Measurements from ENCODE around the gene RPS5.
"Not testable (repeated sequence)": the region's sequence is repeated elsewhere in the genome, so short reads cannot be mapped to it uniquely, and the experiment has no call there.

RPS5 gene

DNA sequence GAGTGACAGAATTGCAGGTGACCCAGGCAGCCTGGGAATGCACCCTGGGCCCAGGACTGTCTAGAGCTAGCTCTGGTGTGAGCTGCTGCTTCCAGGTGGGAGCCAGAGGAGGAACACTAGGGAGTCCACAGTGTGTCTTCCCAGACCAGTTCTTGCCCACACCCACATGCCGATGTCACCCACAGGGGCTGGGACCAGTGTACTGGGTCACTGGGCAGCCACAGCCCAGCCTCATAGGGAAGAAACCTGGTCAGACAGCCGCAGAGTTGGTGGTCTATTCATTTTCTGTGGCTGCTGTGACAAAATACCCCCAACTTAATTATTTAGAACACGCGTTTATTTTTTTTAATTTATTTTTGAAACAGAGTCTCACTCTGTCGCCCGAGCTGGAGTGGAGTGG lies 11.5 kb downstream of the RPS5 start:
- CTCF ChIA-PET, result no interaction called here
- POLR2A ChIA-PET, result no interaction called here
- DNase-seq (ENCODE audit: extremely low spot score), result no peak
- TF ChIP-seq BHLHE40 (IDR thresholded peaks at IDR 0.05; ENCODE audit: borderline replicate concordance) (no peak), NFRKB (IDR thresholded peaks at IDR 0.05) (no peak), FOXK2 (IDR thresholded peaks at IDR 0.05) (no peak), HDGF (IDR thresholded peaks at IDR 0.05; ENCODE audit: borderline replicate concordance) (no peak), CTBP1 (IDR thresholded peaks at IDR 0.05; ENCODE audit: borderline replicate concordance) (no peak), L3MBTL2 (conservative IDR thresholded peaks at IDR 0.05) (no peak), ELF4 (IDR thresholded peaks at IDR 0.05) (no peak), LEF1 (IDR thresholded peaks at IDR 0.05; ENCODE audit: borderline replicate concordance) (no peak), ARNT (IDR thresholded peaks at IDR 0.05) (no peak), SUZ12 (IDR thresholded peaks at IDR 0.05) (no peak), FOXM1 (IDR thresholded peaks at IDR 0.05; ENCODE audit: borderline replicate concordance) (no peak), TARDBP (IDR thresholded peaks at IDR 0.05) (no peak), SP1 (IDR thresholded peaks at IDR 0.05) (no peak), ZNF384 (IDR thresholded peaks at IDR 0.05) (no peak)
- TF ChIP-seq, protein P1, sequence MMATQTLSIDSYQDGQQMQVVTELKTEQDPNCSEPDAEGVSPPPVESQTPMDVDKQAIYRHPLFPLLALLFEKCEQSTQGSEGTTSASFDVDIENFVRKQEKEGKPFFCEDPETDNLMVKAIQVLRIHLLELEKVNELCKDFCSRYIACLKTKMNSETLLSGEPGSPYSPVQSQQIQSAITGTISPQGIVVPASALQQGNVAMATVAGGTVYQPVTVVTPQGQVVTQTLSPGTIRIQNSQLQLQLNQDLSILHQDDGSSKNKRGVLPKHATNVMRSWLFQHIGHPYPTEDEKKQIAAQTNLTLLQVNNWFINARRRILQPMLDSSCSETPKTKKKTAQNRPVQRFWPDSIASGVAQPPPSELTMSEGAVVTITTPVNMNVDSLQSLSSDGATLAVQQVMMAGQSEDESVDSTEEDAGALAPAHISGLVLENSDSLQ (IDR thresholded peaks at IDR 0.05), result no peak

DNA sequence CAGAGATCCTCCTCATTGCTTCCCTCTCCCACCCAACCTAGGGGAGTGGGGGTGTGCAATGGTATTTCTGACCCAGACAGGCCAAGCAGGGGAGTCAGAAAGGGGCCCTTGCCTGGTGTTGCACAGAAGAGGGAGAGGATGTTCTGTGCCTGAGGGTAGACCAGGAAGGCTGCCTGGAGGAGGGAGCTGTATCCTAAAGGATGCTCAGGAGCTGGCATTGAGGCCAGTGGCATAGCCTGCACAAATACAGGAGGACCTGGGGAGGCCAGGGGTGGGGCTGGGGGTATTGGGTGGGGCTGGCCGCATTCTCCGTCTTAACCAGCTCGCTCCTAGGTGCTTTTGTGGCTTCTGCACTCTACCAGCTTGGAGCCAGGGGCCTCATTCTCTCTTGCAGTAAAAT lies 12.8 kb downstream of the RPS5 start:
- ChIA-PET CTCF (no interaction called here), POLR2A (no interaction called here)
- TF ChIP-seq, protein P1 (IDR thresholded peaks at IDR 0.05), result no peak
- DNase-seq (ENCODE audit: extremely low spot score), result no peak

DNA sequence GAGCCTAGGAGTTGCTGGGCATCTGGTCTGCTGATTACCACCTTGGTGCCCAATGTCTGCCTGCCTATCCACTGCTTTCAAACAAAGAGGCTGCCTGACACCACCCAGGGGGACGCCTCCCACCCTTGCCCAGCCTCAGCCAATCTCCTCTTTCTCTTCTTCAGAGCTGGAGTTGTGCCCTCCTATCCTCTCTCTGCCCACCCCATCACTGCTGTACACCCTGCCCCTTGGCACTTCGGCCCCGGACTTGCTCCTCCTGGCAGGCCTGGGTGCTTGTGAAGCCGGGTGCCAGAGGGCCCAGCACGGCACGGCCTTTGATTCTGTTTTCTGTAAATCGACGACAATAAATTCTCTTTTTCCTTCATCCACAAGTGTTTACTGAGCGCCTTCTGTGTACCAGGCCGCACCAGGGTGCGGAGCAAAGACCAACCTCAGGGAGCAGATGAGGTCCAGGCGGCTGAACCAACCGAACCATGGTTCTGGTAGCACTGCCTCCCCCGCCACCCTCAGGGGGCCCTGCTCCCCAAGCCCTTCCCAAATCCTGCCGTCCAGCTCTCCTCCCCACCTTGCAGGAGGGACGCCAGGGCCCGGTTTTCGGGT lies 13.3 kb downstream of the RPS5 start:
- no peak for DNase-seq (ENCODE audit: extremely low spot score)
- TF ChIP-seq NFRKB (IDR thresholded peaks at IDR 0.05) (no peak), ARNT (IDR thresholded peaks at IDR 0.05) (no peak), ZNF384 (IDR thresholded peaks at IDR 0.05) (no peak), FOXA1 (IDR thresholded peaks at IDR 0.05) (no peak), FOXK2 (IDR thresholded peaks at IDR 0.05) (no peak), CTBP1 (IDR thresholded peaks at IDR 0.05; ENCODE audit: borderline replicate concordance) (no peak), L3MBTL2 (conservative IDR thresholded peaks at IDR 0.05) (no peak), SUZ12 (IDR thresholded peaks at IDR 0.05) (no peak), ELF4 (IDR thresholded peaks at IDR 0.05) (no peak), FOXM1 (IDR thresholded peaks at IDR 0.05; ENCODE audit: borderline replicate concordance) (no peak)
- TF ChIP-seq, protein P1 (IDR thresholded peaks at IDR 0.05), result no peak
- POLR2A ChIA-PET, result no interaction called here
- CTCF ChIA-PET, result no interaction called here

DNA sequence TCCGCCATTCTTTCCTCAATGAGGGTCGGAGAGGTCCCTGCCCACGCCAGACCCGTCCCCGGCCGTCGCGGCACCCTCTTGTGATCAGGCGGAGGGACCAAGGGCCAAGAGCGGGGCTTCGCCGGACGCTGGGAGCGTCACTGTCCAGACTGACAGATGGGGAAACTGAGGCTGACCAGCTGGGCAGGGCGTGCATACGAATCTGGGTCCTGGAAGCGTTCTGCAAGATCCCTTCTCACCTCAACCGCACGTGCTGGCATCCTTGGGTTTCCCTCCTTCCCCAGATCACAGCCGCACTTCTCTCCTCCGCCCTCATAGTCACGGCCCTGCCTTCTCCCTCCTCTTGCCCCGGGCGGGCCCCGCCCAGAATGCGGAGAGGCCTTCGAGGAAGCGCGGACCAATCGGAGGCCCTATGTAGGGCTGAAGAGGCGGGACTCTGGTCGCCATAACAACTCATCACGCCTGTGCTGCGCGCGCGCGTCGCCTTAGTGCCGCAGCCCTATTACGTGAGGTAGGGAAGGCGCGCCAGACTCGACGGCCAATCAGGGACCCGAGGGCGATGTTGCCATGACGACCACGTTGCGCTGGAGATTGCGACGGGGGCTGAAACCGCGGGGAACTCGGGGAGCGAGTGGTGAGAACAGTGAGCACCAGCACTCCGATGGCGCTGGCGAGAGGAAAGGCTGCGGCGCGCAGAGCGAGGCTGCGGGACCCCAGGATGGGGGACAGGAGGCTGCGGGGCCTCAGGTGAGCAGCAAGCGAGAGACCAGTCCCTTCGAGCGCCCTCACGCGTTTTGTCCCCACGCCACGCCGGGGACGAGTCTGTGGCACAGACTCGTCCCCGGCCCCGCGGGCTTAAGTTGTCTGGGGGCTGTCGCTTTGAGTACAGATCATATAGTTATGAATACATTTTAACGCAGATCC lies 14.1 kb downstream of the RPS5 start:
- CTCF ChIA-PET, result no interaction called here
- POLR2A ChIA-PET, result no interaction called here
- peak; percentile 96 for DNase-seq (ENCODE audit: extremely low spot score)
- TF ChIP-seq FOXA1 (IDR thresholded peaks at IDR 0.05), result no peak
- TF ChIP-seq LEF1 (IDR thresholded peaks at IDR 0.05; ENCODE audit: borderline replicate concordance), result 0 out of 2 replicates have a peak, but pooled peaks have one; percentile 11
- TF ChIP-seq, protein P1 (IDR thresholded peaks at IDR 0.05), result 0 out of 2 replicates have a peak, but pooled peaks have one; percentile 47
- TF ChIP-seq L3MBTL2 (conservative IDR thresholded peaks at IDR 0.05), result peak; percentile 96

DNA sequence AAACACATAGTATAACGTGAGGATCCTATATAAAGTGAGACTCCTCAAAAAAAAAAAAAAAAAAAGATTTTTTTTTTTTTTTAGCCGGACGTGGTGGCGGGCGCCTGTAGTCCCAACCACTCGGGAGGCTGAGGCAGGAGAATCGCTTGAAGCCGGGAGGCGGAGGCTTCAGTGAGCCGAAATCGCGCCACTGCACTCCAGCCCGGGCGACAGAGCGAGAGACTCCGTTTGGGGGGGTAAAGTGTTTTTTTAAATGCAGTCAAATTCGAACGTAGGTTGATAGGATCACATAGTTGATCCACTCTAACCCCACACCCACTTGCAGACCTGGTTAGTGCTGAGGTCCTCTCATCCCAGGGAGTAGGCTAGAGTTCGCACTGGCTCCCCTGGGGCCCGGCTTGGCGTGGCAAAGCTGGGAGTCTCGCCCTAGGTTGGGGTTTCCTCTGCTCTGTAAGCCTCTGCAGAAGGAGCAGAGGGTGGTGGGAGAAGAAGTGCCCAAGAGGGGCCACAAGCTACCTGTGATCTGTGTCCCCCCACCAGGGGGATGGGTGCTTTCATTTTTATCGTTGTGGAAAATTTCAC lies 14.9 kb downstream of the RPS5 start:
- TF ChIP-seq TARDBP (IDR thresholded peaks at IDR 0.05), result no peak
- TF ChIP-seq FOXA1 (IDR thresholded peaks at IDR 0.05), result no peak
- TF ChIP-seq SP1 (IDR thresholded peaks at IDR 0.05), result no peak
- ChIA-PET POLR2A (no interaction called here), CTCF (no interaction called here)
- DNase-seq (ENCODE audit: extremely low spot score), result no peak

DNA sequence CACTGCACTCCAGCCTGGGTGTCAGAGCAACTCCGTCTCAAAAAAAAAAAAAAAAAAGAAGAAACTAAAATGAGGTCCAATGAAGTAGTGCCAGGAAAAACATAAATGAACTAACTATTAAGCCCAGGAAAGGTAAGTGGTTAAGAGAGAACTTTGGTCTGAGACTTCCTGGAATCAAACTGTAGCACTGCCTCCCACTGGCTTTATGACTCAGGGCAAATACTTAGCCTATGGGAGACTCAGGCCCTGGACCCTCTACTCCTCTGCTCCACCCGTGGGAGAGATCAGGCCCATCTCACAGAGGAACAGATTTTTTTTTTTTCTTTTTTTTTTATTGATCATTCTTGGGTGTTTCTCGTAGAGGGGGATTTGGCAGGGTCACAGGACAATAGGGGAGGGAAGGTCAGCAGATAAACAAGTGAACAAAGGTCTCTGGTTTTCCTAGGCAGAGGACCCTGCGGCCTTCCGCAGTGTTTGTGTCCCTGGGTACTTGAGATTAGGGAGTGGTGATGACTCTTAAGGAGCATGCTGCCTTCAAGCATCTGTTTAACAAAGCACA lies 16.9 kb downstream of the RPS5 start:
- POLR2A ChIA-PET, result interaction anchor here (1.0 to 1.2 kb wide), 2 partner anchors 16 to 116 kb away, joined by 4 read pairs; partner anchors contain the start of gene ZBTB45
- peak; percentile 9 for DNase-seq (ENCODE audit: extremely low spot score)
- CTCF ChIA-PET, result not testable (repeated sequence)

Data from HEK293T (cell line).